Activated CD4-positive, alpha-beta memory T cell treated with anti-CD3 and anti-CD28 coated beads, Interleukin-2, amount 10 ng/mL, durations not matched to agents 7 days and 5 days (primary cell): ENCODE measurements around the gene FAM111B. TPM values are rescaled to one million over a fixed set of nuclear protein-coding genes. Genes with fewer than 3 reads are reported as not detected.
"Not testable (repeated sequence)": the region's sequence is repeated elsewhere in the genome, so short reads cannot be mapped to it uniquely, and the experiment has no call there.

ENCODE experiments used
- CTCF ChIA-PET: fragments of 350-600 bp; sonication (Branson Sonifier 250); formaldehyde crosslinking; loops from one replicate; lab custom pipeline; 2021; ENCODE audit warnings: antibody characterized with exemption, inconsistent platforms; lab: Charles Lee
- POLR2A ChIA-PET: fragments of 350-600 bp; sonication (Branson Sonifier 250); formaldehyde crosslinking; loops from one replicate; lab custom pipeline; 2021; ENCODE audit warnings: antibody characterized with exemption; lab: Charles Lee
- DNase-seq: peaks from one replicate; pipeline ENCODE4 v3.0.0-alpha.2; 2020
- H3K27ac Mint-ChIP-seq: one replicate; pipeline ENCODE4 v1.8.0; 2021; ENCODE audit warnings: mild to moderate bottlenecking, mixed read lengths
- H3K27me3 Mint-ChIP-seq: one replicate; pipeline ENCODE4 v1.8.0; 2021; ENCODE audit warnings: mixed read lengths
- H3K36me3 Mint-ChIP-seq: one replicate; pipeline ENCODE4 v1.8.0; 2021; ENCODE audit warnings: low read depth, mixed read lengths
- H3K4me1 Mint-ChIP-seq: one replicate; pipeline ENCODE4 v1.8.0; 2021; ENCODE audit warnings: mixed read lengths
- H3K4me3 Mint-ChIP-seq: one replicate; pipeline ENCODE4 v1.8.0; 2021; ENCODE audit warnings: mild to moderate bottlenecking, mixed read lengths
- H3K9me3 Mint-ChIP-seq: one replicate; pipeline ENCODE4 v1.8.0; 2021; ENCODE audit warnings: mixed read lengths
- total RNA-seq, 2 experiments: library from RNA; stranded (reverse); gene quantifications; one replicate each; pipeline ENCODE4 v1.2.3, GENCODE V29; 2021

FAM111B gene
- total RNA-seq = 10 to 100 TPM; 47.2 to 48.6 TPM

GRCh38 chr11:59106363-59107336, at the start of gene FAM111B:
Gene FAM111B (plus strand): TSS chr11:59107237. CDS start chr11:59109626, 2,389 bp downstream.
- ChIA-PET CTCF (interaction anchor here (1.1 to 3.8 kb wide), 8 partner anchors 29 to 65 kb away, joined by 4 to 39 read pairs (median 10); partner anchors contain the start of genes DTX4 and FAM111A), POLR2A (interaction anchor here (0.8 to 7.2 kb wide), 24 partner anchors 10 to 1771 kb away, joined by 3 to 169 read pairs (median 5); partner anchors contain the start of genes DTX4, FAM111A, LPXN and OSBP)
- H3K4me3 Mint-ChIP-seq = peak within 1 kb of the TSS; percentile 86
- peak; percentile 84 for DNase-seq
- H3K27me3 Mint-ChIP-seq = no peaks in the 10 kb centered on the region
- H3K9me3 Mint-ChIP-seq = no peaks in the 10 kb centered on the region
- H3K36me3 Mint-ChIP-seq = peaks cover 34% of the 10 kb centered on the region
- peak within 1 kb of the TSS; percentile 72 for H3K27ac Mint-ChIP-seq
- peaks cover 77% of the 10 kb centered on the region for H3K4me1 Mint-ChIP-seq

GRCh38 chr11:59058120-59059033, 48.7 kb upstream of the FAM111B start:
- H3K4me1 Mint-ChIP-seq, POLR2A ChIA-PET, H3K36me3 Mint-ChIP-seq, H3K9me3 Mint-ChIP-seq, H3K27ac Mint-ChIP-seq: not testable (repeated sequence)
- peak; percentile 85 for DNase-seq
- peak overlapping the region; percentile 57 for H3K4me3 Mint-ChIP-seq
- peaks cover 31% of the 10 kb centered on the region for H3K27me3 Mint-ChIP-seq
- CTCF ChIA-PET = interaction anchor here (0.6 to 2.6 kb wide), 17 partner anchors 9 to 128 kb away, joined by 3 to 16 read pairs (median 4); partner anchors contain the start of genes DTX4, FAM111A and FAM111B

GRCh38 chr11:59060096-59060495, 46.9 kb upstream of the FAM111B start:
- DNase-seq, H3K27ac Mint-ChIP-seq, H3K4me3 Mint-ChIP-seq, H3K36me3 Mint-ChIP-seq, CTCF ChIA-PET, POLR2A ChIA-PET, H3K4me1 Mint-ChIP-seq, H3K9me3 Mint-ChIP-seq: not testable (repeated sequence)
- H3K27me3 Mint-ChIP-seq = peaks cover 41% of the 10 kb centered on the region

GRCh38 chr11:59062602-59063529, 44.2 kb upstream of the FAM111B start:
- no peak for DNase-seq
- ChIA-PET POLR2A (no interaction called here), CTCF (interaction anchor here (1.1 to 1.2 kb wide), 2 partner anchors 9 to 73 kb away, joined by 3 read pairs; no protein-coding TSS in a partner anchor)
- peaks cover 43% of the 10 kb centered on the region for H3K27me3 Mint-ChIP-seq
- no peaks in the 10 kb centered on the region for H3K36me3 Mint-ChIP-seq
- H3K27ac Mint-ChIP-seq = no peak overlapping the region
- peaks cover 6% of the 10 kb centered on the region for H3K4me1 Mint-ChIP-seq
- no peaks in the 10 kb centered on the region for H3K9me3 Mint-ChIP-seq
- no peak overlapping the region for H3K4me3 Mint-ChIP-seq

GRCh38 chr11:59063996-59064727, 42.9 kb upstream of the FAM111B start:
- CTCF ChIA-PET = interaction anchor here (1.1 to 1.2 kb wide), 2 partner anchors 11 to 72 kb away, joined by 3 read pairs; no protein-coding TSS in a partner anchor
- H3K36me3 Mint-ChIP-seq, POLR2A ChIA-PET, H3K27ac Mint-ChIP-seq, H3K4me1 Mint-ChIP-seq, DNase-seq, H3K4me3 Mint-ChIP-seq, H3K9me3 Mint-ChIP-seq: not testable (repeated sequence)
- H3K27me3 Mint-ChIP-seq = peaks cover 49% of the 10 kb centered on the region

- ChIA-PET CTCF (no interaction called here), POLR2A (no interaction called here)
- peaks cover 53% of the 10 kb centered on the region for H3K27me3 Mint-ChIP-seq
- no peak overlapping the region for H3K27ac Mint-ChIP-seq
- DNase-seq = no peak
- H3K36me3 Mint-ChIP-seq = no peaks in the 10 kb centered on the region
- no peak overlapping the region for H3K4me3 Mint-ChIP-seq
- no peaks in the 10 kb centered on the region for H3K4me1 Mint-ChIP-seq
- no peaks in the 10 kb centered on the region for H3K9me3 Mint-ChIP-seq
Measured at GRCh38 chr11:59069087-59069486, 38.0 kb upstream of the FAM111B start.

- no peak overlapping the region for H3K27ac Mint-ChIP-seq
- no peaks in the 10 kb centered on the region for H3K4me1 Mint-ChIP-seq
- DNase-seq = no peak
- ChIA-PET CTCF (no interaction called here), POLR2A (interaction anchor here (1.0 kb wide), 1 partner anchor 30 kb away, joined by 3 read pairs; the partner anchor contains the start of gene FAM111B)
- no peaks in the 10 kb centered on the region for H3K9me3 Mint-ChIP-seq
- no peak overlapping the region for H3K4me3 Mint-ChIP-seq
- peaks cover 35% of the 10 kb centered on the region for H3K27me3 Mint-ChIP-seq
- no peaks in the 10 kb centered on the region for H3K36me3 Mint-ChIP-seq
Measured at GRCh38 chr11:59076876-59077571, 30.0 kb upstream of the FAM111B start.

- CTCF ChIA-PET = no interaction called here
- POLR2A ChIA-PET = no interaction called here
- DNase-seq = no peak
- no peak overlapping the region for H3K27ac Mint-ChIP-seq
- no peaks in the 10 kb centered on the region for H3K4me1 Mint-ChIP-seq
- peaks cover 28% of the 10 kb centered on the region for H3K27me3 Mint-ChIP-seq
- H3K9me3 Mint-ChIP-seq = no peaks in the 10 kb centered on the region
- no peaks in the 10 kb centered on the region for H3K36me3 Mint-ChIP-seq
- no peak overlapping the region for H3K4me3 Mint-ChIP-seq
Measured at GRCh38 chr11:59078435-59078834, 28.6 kb upstream of the FAM111B start.

- Mint-ChIP-seq H3K36me3 (no peaks in the 10 kb centered on the region), H3K4me1 (no peaks in the 10 kb centered on the region), H3K4me3 (no peak overlapping the region), H3K9me3 (no peaks in the 10 kb centered on the region), H3K27ac (no peak overlapping the region), H3K27me3 (peaks cover 30% of the 10 kb centered on the region)
- CTCF ChIA-PET = no interaction called here
- POLR2A ChIA-PET = no interaction called here
- DNase-seq = no peak
Measured at GRCh38 chr11:59079086-59079485, 28.0 kb upstream of the FAM111B start.

GRCh38 chr11:59080421-59080820, 26.6 kb upstream of the FAM111B start:
- H3K27ac Mint-ChIP-seq, H3K36me3 Mint-ChIP-seq, H3K9me3 Mint-ChIP-seq, H3K4me1 Mint-ChIP-seq, CTCF ChIA-PET, DNase-seq, H3K4me3 Mint-ChIP-seq, POLR2A ChIA-PET: not testable (repeated sequence)
- H3K27me3 Mint-ChIP-seq = peaks cover 25% of the 10 kb centered on the region

- H3K36me3 Mint-ChIP-seq, H3K4me1 Mint-ChIP-seq, DNase-seq, CTCF ChIA-PET, H3K9me3 Mint-ChIP-seq, POLR2A ChIA-PET, H3K27ac Mint-ChIP-seq, H3K4me3 Mint-ChIP-seq: not testable (repeated sequence)
- H3K27me3 Mint-ChIP-seq = peaks cover 21% of the 10 kb centered on the region
Measured at GRCh38 chr11:59081430-59082020, 25.5 kb upstream of the FAM111B start.
